Islet of Langerhans (tissue), 1 donor: ENCODE results near the gene FBXO8.
A peak's percentile ranks its signal among the peaks of the same experiment; 100 is the strongest.

Experiments used
- FAIRE-seq: peaks from one replicate; lab custom pipeline; 2011; peaks lifted over from hg19 to GRCh38; lab: Jason Lieb, UNC

Gene FBXO8

GRCh38 chr4:174207367-174207766 is 76.1 kb downstream of the FBXO8 start:
- FAIRE-seq = no peak

- FAIRE-seq = no peak
These were observed 79.2 kb downstream of the FBXO8 start for GRCh38 chr4:174204164-174204831.

GRCh38 chr4:174201871-174202270 is 81.6 kb downstream of the FBXO8 start:
- FAIRE-seq = no peak

GRCh38 chr4:174199735-174200134 is 83.7 kb downstream of the FBXO8 start:
- FAIRE-seq = peak; percentile 81

- FAIRE-seq = no peak
These were observed 84.6 kb downstream of the FBXO8 start for GRCh38 chr4:174198828-174199227.

GRCh38 chr4:174198396-174198795 is 85.1 kb downstream of the FBXO8 start:
- FAIRE-seq = no peak

GRCh38 chr4:174193438-174194374 is 89.8 kb downstream of the FBXO8 start:
- no peak for FAIRE-seq

- FAIRE-seq = no peak
These were observed 90.5 kb downstream of the FBXO8 start for GRCh38 chr4:174192943-174193342.

- FAIRE-seq = no peak
These were observed 92.5 kb downstream of the FBXO8 start for GRCh38 chr4:174190832-174191500.

GRCh38 chr4:174189392-174190015 is 94.0 kb downstream of the FBXO8 start:
- no peak for FAIRE-seq
